ENCODE data around the gene KCNH2.

Gene KCNH2

DNA sequence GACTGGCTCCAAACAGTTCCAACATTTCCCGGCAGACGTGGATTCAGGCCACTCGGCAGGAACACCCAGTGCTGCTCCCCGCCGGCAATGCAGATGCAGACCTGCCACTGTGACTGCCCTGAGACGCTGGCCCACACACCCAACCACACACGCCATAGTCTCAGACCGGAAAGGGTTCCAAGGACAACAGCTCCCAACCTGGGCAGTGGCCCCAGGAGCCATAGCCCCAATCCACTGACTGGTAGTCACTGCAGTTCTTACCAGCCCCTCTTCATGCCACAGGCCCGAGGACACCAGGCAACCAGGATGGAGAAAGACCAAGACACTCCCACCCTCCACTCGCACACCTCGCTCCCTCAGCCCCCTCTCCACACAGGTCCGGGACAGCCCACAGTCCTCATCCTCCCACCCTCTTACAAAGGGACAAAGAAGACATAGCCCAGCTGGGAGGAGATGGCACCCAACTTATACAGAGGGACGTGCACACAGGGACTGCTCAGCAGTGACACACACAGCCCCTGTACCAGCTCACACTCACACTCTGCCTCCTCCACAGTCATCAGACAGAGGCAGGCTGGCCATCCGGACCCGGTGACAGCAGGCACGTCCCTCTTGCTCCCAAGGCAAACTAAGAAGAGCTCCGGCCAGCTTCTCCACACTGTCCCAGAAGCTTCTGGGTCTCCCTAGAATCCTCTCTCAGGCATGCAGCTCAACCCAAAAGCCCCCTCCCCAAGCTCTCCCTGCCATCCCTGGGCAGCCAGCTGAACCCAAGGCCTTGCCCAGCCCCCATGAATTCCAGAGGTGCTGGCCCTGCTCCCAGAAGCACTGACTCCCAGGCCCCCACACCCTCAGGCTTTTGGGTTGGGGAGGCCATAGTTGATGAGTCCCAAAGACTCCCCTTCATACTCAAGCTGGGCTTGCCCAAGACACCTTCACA, 24.8 kb downstream of the KCNH2 start:
- TF ChIP-seq TAF1 (IDR thresholded peaks at IDR 0.05; ENCODE audit: borderline replicate concordance, insufficient read depth, low read length) (no peak), SIN3A (IDR thresholded peaks at IDR 0.05; ENCODE audit: borderline replicate concordance, insufficient read depth, low read length) (no peak), POLR2AphosphoS5 (IDR thresholded peaks at IDR 0.05; ENCODE audit: low read depth, low read length) (no peak), REST (IDR thresholded peaks at IDR 0.05; ENCODE audit: insufficient read depth in 1 of 2, low read depth in 2 of 2, low read length in 2 of 2) (no peak), FOXP2 (optimal IDR thresholded peaks at IDR 0.05; ENCODE audit: borderline replicate concordance, extremely low read depth, extremely low read length, insufficient read depth) (no peak)

GRCh38 chr7:150952331-150953050, 25.6 kb downstream of the KCNH2 start:
- no peak for TF ChIP-seq TAF1 (IDR thresholded peaks at IDR 0.05; ENCODE audit: borderline replicate concordance, insufficient read depth, low read length)
- TF ChIP-seq SIN3A (IDR thresholded peaks at IDR 0.05; ENCODE audit: borderline replicate concordance, insufficient read depth, low read length): no peak
- no peak for TF ChIP-seq FOXP2 (optimal IDR thresholded peaks at IDR 0.05; ENCODE audit: borderline replicate concordance, extremely low read depth, extremely low read length, insufficient read depth)
- TF ChIP-seq REST (IDR thresholded peaks at IDR 0.05; ENCODE audit: insufficient read depth in 1 of 2, low read depth in 2 of 2, low read length in 2 of 2): no peak
- no peak for TF ChIP-seq POLR2AphosphoS5 (IDR thresholded peaks at IDR 0.05; ENCODE audit: low read depth, low read length)

GRCh38 chr7:150951521-150951920, 26.6 kb downstream of the KCNH2 start:
- TF ChIP-seq POLR2AphosphoS5 (IDR thresholded peaks at IDR 0.05; ENCODE audit: low read depth, low read length): no peak
- no peak for TF ChIP-seq TAF1 (IDR thresholded peaks at IDR 0.05; ENCODE audit: borderline replicate concordance, insufficient read depth, low read length)
- no peak for TF ChIP-seq REST (IDR thresholded peaks at IDR 0.05; ENCODE audit: insufficient read depth in 1 of 2, low read depth in 2 of 2, low read length in 2 of 2)
- no peak for TF ChIP-seq SIN3A (IDR thresholded peaks at IDR 0.05; ENCODE audit: borderline replicate concordance, insufficient read depth, low read length)
- TF ChIP-seq FOXP2 (optimal IDR thresholded peaks at IDR 0.05; ENCODE audit: borderline replicate concordance, extremely low read depth, extremely low read length, insufficient read depth): no peak

- TF ChIP-seq REST (IDR thresholded peaks at IDR 0.05; ENCODE audit: insufficient read depth in 1 of 2, low read depth in 2 of 2, low read length in 2 of 2) (no peak), TAF1 (IDR thresholded peaks at IDR 0.05; ENCODE audit: borderline replicate concordance, insufficient read depth, low read length) (no peak), FOXP2 (optimal IDR thresholded peaks at IDR 0.05; ENCODE audit: borderline replicate concordance, extremely low read depth, extremely low read length, insufficient read depth) (no peak), POLR2AphosphoS5 (IDR thresholded peaks at IDR 0.05; ENCODE audit: low read depth, low read length) (no peak), SIN3A (IDR thresholded peaks at IDR 0.05; ENCODE audit: borderline replicate concordance, insufficient read depth, low read length) (no peak)
Observed at GRCh38 chr7:150951181-150951520, 27.0 kb downstream of the KCNH2 start.
